Measurements from ENCODE around the gene SPAG16. TPM values are rescaled to one million over a fixed set of nuclear protein-coding genes. Genes with fewer than 3 reads are reported as not detected.

SPAG16 gene
- total RNA-seq, 2 donors from 2014 or later = 15.5 to 22.8 TPM

DNA sequence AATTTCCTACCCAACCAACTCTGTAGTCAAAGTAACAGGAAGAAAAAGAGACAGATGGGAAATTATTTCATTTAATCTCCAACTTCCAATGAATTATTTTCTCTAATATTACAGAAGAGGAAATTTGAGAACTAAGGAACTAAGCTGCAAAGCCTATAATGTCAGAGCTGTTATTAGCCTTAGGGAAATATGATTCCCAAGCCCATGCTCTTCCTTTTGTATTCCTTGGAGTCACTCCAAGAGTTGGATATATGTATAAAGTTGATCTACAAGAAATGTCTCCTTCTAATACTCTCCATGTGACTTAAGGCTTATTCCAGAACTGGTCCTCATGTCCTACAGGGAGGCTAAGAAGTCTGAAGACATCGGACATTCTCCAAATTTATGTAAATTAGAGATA is 1095.0 kb downstream of the SPAG16 start:
- Histone ChIP-seq H3K9me3 (no peaks in the 10 kb centered on the region), H3K27me3 (no peaks in the 10 kb centered on the region), H3K27ac (no peak overlapping the region), H3K4me3 (no peak overlapping the region), H3K36me3 (replicated peaks in 1 of 2; ENCODE audit: insufficient read depth in 1 of 2, low read depth in 2 of 2) (no peaks in the 10 kb centered on the region), H3K4me1 (no peaks in the 10 kb centered on the region)
- 73 to 76% methylated on average over 1 of the region's 1 CpG for WGBS, 2 donors
- intact Hi-C loops (cut with DNase I) = no loop called here
- TF ChIP-seq POLR2A (IDR thresholded peaks at IDR 0.05) (no peak), CTCF (IDR thresholded peaks at IDR 0.05) (no peak)
- ATAC-seq (no peak), DNase-seq (no peak)

DNA sequence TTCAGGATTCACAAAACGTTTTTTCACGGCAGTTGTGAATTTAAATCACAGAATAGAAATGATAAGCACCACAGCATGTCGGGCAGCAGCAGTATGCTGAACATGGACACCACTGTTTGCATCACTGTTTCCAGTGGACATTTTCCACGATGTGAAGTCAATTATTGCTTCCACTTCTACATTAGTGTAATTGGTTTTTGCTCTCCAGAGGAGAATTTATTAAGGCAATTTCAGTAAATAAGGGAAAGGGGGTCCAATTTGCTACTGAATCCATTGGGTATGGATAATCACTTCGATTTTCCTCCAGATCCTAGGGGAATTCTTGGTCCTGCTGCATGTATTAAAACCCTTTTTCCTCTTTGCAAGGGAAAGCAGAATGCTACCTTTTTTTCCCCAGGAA is 1096.4 kb downstream of the SPAG16 start:
- intact Hi-C loops (cut with DNase I) = no loop called here
- ATAC-seq = no peak

GRCh38 chr2:214382229-214382628 is 1098.0 kb downstream of the SPAG16 start:
- Histone ChIP-seq H3K27ac (no peak overlapping the region), H3K27me3 (no peaks in the 10 kb centered on the region), H3K4me3 (no peak overlapping the region), H3K4me1 (no peaks in the 10 kb centered on the region), H3K36me3 (replicated peaks in 1 of 2; ENCODE audit: insufficient read depth in 1 of 2, low read depth in 2 of 2) (no peaks in the 10 kb centered on the region), H3K9me3 (no peaks in the 10 kb centered on the region)
- intact Hi-C loops (cut with DNase I) = no loop called here
- WGBS, 2 donors = 26 to 29% methylated on average over 2 of the region's 2 CpGs
- DNase-seq = no peak
- no peak for ATAC-seq
- no peak for TF ChIP-seq POLR2A (IDR thresholded peaks at IDR 0.05)
- no peak for TF ChIP-seq CTCF (IDR thresholded peaks at IDR 0.05)

More for the DNA sequence above, 1096.4 kb downstream of the SPAG16 start:
- Histone ChIP-seq H3K27ac (no peak overlapping the region), H3K4me3 (no peak overlapping the region), H3K9me3 (no peaks in the 10 kb centered on the region), H3K36me3 (replicated peaks in 1 of 2; ENCODE audit: insufficient read depth in 1 of 2, low read depth in 2 of 2) (no peaks in the 10 kb centered on the region), H3K27me3 (no peaks in the 10 kb centered on the region), H3K4me1 (no peaks in the 10 kb centered on the region)
- TF ChIP-seq POLR2A (IDR thresholded peaks at IDR 0.05) (no peak), CTCF (IDR thresholded peaks at IDR 0.05) (no peak)
- 40 to 57% methylated on average over 5 of the region's 5 CpGs for WGBS, 2 donors
- no peak for DNase-seq

GRCh38 chr2:214386720-214387119 is 1102.5 kb downstream of the SPAG16 start:
- no peak overlapping the region for H3K4me3 ChIP-seq
- no peaks in the 10 kb centered on the region for H3K36me3 ChIP-seq (replicated peaks in 1 of 2; ENCODE audit: insufficient read depth in 1 of 2, low read depth in 2 of 2)
- DNase-seq (no peak), ATAC-seq (no peak)
- no peaks in the 10 kb centered on the region for H3K27me3 ChIP-seq
- intact Hi-C loops (cut with DNase I) = no loop called here
- H3K9me3 ChIP-seq = no peaks in the 10 kb centered on the region
- H3K4me1 ChIP-seq = no peaks in the 10 kb centered on the region
- no peak overlapping the region for H3K27ac ChIP-seq
- TF ChIP-seq CTCF (IDR thresholded peaks at IDR 0.05) (no peak), POLR2A (IDR thresholded peaks at IDR 0.05) (no peak)
- WGBS, 2 donors = 71 to 79% methylated on average over 2 of the region's 2 CpGs

DNA sequence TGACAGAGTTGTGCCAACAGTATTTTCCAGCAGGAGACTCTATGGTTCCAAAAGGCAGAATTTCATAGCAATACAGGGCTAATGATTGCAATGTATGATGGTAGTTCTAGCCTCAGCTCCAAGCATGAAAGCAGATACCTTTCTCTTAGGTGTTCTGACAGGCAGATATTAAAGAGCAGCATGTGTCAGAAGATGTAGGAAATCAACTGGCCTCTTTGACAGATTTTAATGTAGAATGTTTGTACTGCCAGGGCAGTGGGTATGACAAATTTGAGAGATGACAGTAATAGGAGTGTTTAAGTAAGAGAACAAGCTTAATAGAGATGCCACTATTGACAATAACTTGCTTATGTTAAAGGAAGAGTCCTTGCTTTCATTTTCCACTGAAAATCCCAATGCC is 1105.1 kb downstream of the SPAG16 start:
- H3K4me3 ChIP-seq = no peak overlapping the region
- no peak for TF ChIP-seq CTCF (IDR thresholded peaks at IDR 0.05)
- no peak for TF ChIP-seq POLR2A (IDR thresholded peaks at IDR 0.05)
- DNase-seq = no peak
- no peaks in the 10 kb centered on the region for H3K27me3 ChIP-seq
- ATAC-seq = no peak
- H3K27ac ChIP-seq = no peak overlapping the region
- no peaks in the 10 kb centered on the region for H3K9me3 ChIP-seq
- no peaks in the 10 kb centered on the region for H3K4me1 ChIP-seq
- intact Hi-C loops (cut with DNase I) = no loop called here
- H3K36me3 ChIP-seq (replicated peaks in 1 of 2; ENCODE audit: insufficient read depth in 1 of 2, low read depth in 2 of 2) = no peaks in the 10 kb centered on the region

All from body of pancreas (tissue), 4 donors.